LNCaP clone FGC (cell line): ENCODE data around the gene IFT81.
"Not testable (repeated sequence)": the region's sequence is repeated elsewhere in the genome, so short reads cannot be mapped to it uniquely, and the experiment has no call there.

Experiments used
- DNase-seq: peaks from one replicate; pipeline ENCODE4 v3.0.0-alpha.2; 2011; ENCODE audit warnings: low read depth
- H3K4me3 ChIP-seq: 2 replicates; pipeline ENCODE4 v1.5.1; 2011; ENCODE audit warnings: mild to moderate bottlenecking, low read depth, low read length, control low read depth
- CTCF ChIP-seq: IDR thresholded peaks from 2 replicates; pipeline ENCODE4 v1.5.1; 2012; ENCODE audit warnings: mild to moderate bottlenecking; ENCODE audit not compliant: control insufficient read depth, insufficient read depth; ENCODE audit errors: extremely low read depth

Gene IFT81

GRCh38 chr12:110201995-110202394 lies 77.8 kb downstream of the IFT81 start:
- no peak overlapping the region for H3K4me3 ChIP-seq
- no peak for DNase-seq
- TF ChIP-seq CTCF = no peak

- no peak for DNase-seq
- no peak for TF ChIP-seq CTCF
- H3K4me3 ChIP-seq = no peak overlapping the region
Observed at GRCh38 chr12:110203546-110203945, 79.4 kb downstream of the IFT81 start.

- no peak overlapping the region for H3K4me3 ChIP-seq
- DNase-seq = no peak
- no peak for TF ChIP-seq CTCF
Observed at GRCh38 chr12:110205931-110206330, 81.8 kb downstream of the IFT81 start.

- DNase-seq, H3K4me3 ChIP-seq: not testable (repeated sequence)
Observed at GRCh38 chr12:110211639-110212536, 87.7 kb downstream of the IFT81 start.

- DNase-seq = no peak
- H3K4me3 ChIP-seq = no peak overlapping the region
- TF ChIP-seq CTCF = no peak
Observed at GRCh38 chr12:110217996-110218674, 94.0 kb downstream of the IFT81 start.

- no peak for DNase-seq
- TF ChIP-seq CTCF = no peak
Observed at GRCh38 chr12:110222027-110222426, 97.9 kb downstream of the IFT81 start.

GRCh38 chr12:110222433-110222832 lies 98.3 kb downstream of the IFT81 start:
- DNase-seq = no peak
- H3K4me3 ChIP-seq = no peak overlapping the region
- no peak for TF ChIP-seq CTCF

More at GRCh38 chr12:110222027-110222426, 97.9 kb downstream of the IFT81 start:
- H3K4me3 ChIP-seq = no peak overlapping the region
